ENCODE data around the gene BLVRA. TPM values are rescaled to one million over a fixed set of nuclear protein-coding genes. Genes with fewer than 3 reads are reported as not detected.

Gene BLVRA
- total RNA-seq, 2 experiments from 2014 or later: 15.7 TPM

DNA sequence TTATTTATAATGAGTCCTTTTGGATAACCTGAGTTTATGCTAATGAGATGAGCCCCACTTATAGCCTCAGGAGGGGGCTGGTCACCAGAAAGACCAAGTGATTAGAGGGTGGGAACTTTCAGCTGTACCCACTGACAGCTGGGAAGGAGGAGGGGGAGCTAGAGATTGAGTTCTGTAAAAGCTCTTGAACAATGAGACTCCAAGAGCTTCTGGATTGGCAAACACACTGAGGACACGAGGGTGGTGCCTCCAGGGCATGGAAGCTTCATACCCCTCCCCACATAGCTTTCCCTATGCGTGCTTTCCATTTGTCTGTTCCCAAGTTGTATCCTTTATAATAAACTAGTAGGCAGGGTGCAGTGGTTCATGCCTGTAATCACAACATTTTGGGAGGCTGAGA lies 90.6 kb downstream of the BLVRA start:
- Mint-ChIP-seq H3K9me3 (no peaks in the 10 kb centered on the region), H3K27me3 (peaks cover 6% of the 10 kb centered on the region), H3K4me3 (no peak overlapping the region), H3K4me1 (ENCODE audit: low read depth) (no peaks in the 10 kb centered on the region), H3K36me3 (ENCODE audit: low read depth) (no peaks in the 10 kb centered on the region), H3K27ac (no peak overlapping the region)
- DNase-seq: no peak
- no peak for TF ChIP-seq CTCF (IDR thresholded peaks at IDR 0.05)
- CTCF ChIA-PET: no interaction called here
- ATAC-seq (ENCODE audit: poor library complexity): no peak
- no peaks in the 10 kb centered on the region for H3K9me3 ChIP-seq (ENCODE audit: control insufficient read depth in 1 of 2, insufficient read depth in 1 of 2, low read length in 2 of 2)
- no peak overlapping the region for H3K4me3 ChIP-seq (ENCODE audit: low read length)
- H3K27me3 ChIP-seq (ENCODE audit: control insufficient read depth in 1 of 2, insufficient read depth in 2 of 2, low read length in 2 of 2): no peaks in the 10 kb centered on the region
- no peaks in the 10 kb centered on the region for H3K4me1 ChIP-seq (ENCODE audit: insufficient read depth, low read length)
- no peak overlapping the region for H3K27ac ChIP-seq (ENCODE audit: low read depth in 1 of 2, low read length in 2 of 2)
- POLR2A ChIA-PET: no interaction called here
- intact Hi-C loops (cut with DNase I, micrococcal nuclease): no loop called here
- H3K36me3 ChIP-seq (ENCODE audit: insufficient read depth, low read length): no peaks in the 10 kb centered on the region

DNA sequence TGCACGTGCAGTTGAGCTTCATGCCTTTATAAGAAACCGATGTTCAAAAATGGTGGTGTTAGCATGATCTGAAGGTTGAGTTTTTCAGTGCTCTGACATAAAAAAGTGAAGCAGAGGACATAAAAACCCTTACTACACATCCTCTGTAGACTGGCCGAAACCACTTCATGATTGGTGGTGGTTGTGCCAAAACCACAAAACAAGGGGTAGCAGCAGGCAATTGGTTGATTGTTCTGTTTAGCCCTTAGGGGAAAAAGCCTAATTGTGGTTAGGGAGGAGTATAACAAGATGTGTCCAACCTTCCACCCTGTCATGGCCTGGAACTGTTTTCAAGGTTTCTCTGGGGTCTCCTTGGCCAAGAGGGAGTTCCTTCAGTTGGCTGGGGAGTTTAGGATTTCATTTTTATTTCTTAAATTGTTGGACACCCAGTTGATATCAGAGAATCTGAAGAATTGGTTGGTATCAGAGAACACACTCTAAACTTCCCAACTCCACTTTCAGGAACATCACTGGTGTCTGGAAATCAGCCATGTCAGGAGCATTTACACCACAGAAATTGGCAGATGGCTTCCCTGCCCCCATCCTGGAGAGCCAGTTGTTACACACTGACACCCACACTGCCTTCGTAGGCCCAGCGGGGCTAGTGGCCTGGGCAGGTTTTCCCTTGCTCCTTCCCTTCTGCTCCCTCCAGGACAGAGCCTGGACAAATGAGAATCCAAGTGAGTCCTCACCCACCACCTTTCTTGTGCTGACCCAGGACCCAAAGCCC lies 92.1 kb downstream of the BLVRA start:
- H3K27me3 Mint-ChIP-seq: no peaks in the 10 kb centered on the region
- Histone ChIP-seq H3K27ac (ENCODE audit: low read depth in 1 of 2, low read length in 2 of 2) (no peak overlapping the region), H3K4me3 (ENCODE audit: low read length) (no peak overlapping the region), H3K27me3 (ENCODE audit: control insufficient read depth in 1 of 2, insufficient read depth in 2 of 2, low read length in 2 of 2) (no peaks in the 10 kb centered on the region), H3K36me3 (ENCODE audit: insufficient read depth, low read length) (no peaks in the 10 kb centered on the region), H3K4me1 (ENCODE audit: insufficient read depth, low read length) (no peaks in the 10 kb centered on the region), H3K9me3 (ENCODE audit: control insufficient read depth in 1 of 2, insufficient read depth in 1 of 2, low read length in 2 of 2) (no peaks in the 10 kb centered on the region)
- no peak overlapping the region for H3K27ac Mint-ChIP-seq
- TF ChIP-seq CTCF (IDR thresholded peaks at IDR 0.05): no peak
- POLR2A ChIA-PET: no interaction called here
- H3K4me3 Mint-ChIP-seq: no peak overlapping the region
- H3K9me3 Mint-ChIP-seq: no peaks in the 10 kb centered on the region
- no peaks in the 10 kb centered on the region for H3K4me1 Mint-ChIP-seq (ENCODE audit: low read depth)
- intact Hi-C loops (cut with DNase I, micrococcal nuclease): no loop called here
- CTCF ChIA-PET: no interaction called here
- DNase-seq (no peak), ATAC-seq (ENCODE audit: poor library complexity) (no peak)
- no peaks in the 10 kb centered on the region for H3K36me3 Mint-ChIP-seq (ENCODE audit: low read depth)

- H3K27ac Mint-ChIP-seq: no peak overlapping the region
- ATAC-seq (ENCODE audit: poor library complexity) (no peak), DNase-seq (no peak)
- H3K36me3 Mint-ChIP-seq (ENCODE audit: low read depth): no peaks in the 10 kb centered on the region
- H3K9me3 Mint-ChIP-seq: no peaks in the 10 kb centered on the region
- H3K4me3 Mint-ChIP-seq: no peak overlapping the region
- ChIA-PET POLR2A (no interaction called here), CTCF (no interaction called here)
- Histone ChIP-seq H3K36me3 (ENCODE audit: insufficient read depth, low read length) (no peaks in the 10 kb centered on the region), H3K4me3 (ENCODE audit: low read length) (no peak overlapping the region), H3K4me1 (ENCODE audit: insufficient read depth, low read length) (no peaks in the 10 kb centered on the region), H3K9me3 (ENCODE audit: control insufficient read depth in 1 of 2, insufficient read depth in 1 of 2, low read length in 2 of 2) (no peaks in the 10 kb centered on the region), H3K27ac (ENCODE audit: low read depth in 1 of 2, low read length in 2 of 2) (no peak overlapping the region), H3K27me3 (ENCODE audit: control insufficient read depth in 1 of 2, insufficient read depth in 2 of 2, low read length in 2 of 2) (no peaks in the 10 kb centered on the region)
- no peak for TF ChIP-seq CTCF (IDR thresholded peaks at IDR 0.05)
- no peaks in the 10 kb centered on the region for H3K27me3 Mint-ChIP-seq
- intact Hi-C loops (cut with DNase I, micrococcal nuclease): no loop called here
- no peaks in the 10 kb centered on the region for H3K4me1 Mint-ChIP-seq (ENCODE audit: low read depth)
Observed at GRCh38 chr7:43851805-43852204, 93.3 kb downstream of the BLVRA start.
